Measurements from ENCODE around the gene MRPL46. TPM values are rescaled to one million over a fixed set of nuclear protein-coding genes. Genes with fewer than 3 reads are reported as not detected.

The MRPL46 gene
- total RNA-seq, 3 donors from 2014 or later (not counting 1 experiment from before 2014, with no cell fraction given) = 9.8 to 11.0 (median 10.2) TPM

GRCh38 chr15:88467935-88468528 is 844 bp upstream of the MRPL46 start:
- H3K27me3 ChIP-seq (ENCODE audit: control insufficient read depth, insufficient read depth, low read length) = no peaks in the 10 kb centered on the region
- peak overlapping the region; percentile 91 for H3K27ac ChIP-seq (ENCODE audit: low read length)
- intact Hi-C loops (cut with micrococcal nuclease) = no loop called here
- H3K9me3 ChIP-seq (ENCODE audit: control insufficient read depth, insufficient read depth, low read length) = no peaks in the 10 kb centered on the region
- H3K36me3 Mint-ChIP-seq = peaks cover 9% of the 10 kb centered on the region
- H3K4me3 Mint-ChIP-seq = peak overlapping the region; percentile 91
- 5% methylated on average over 16 of the region's 17 CpGs for WGBS (ENCODE audit: insufficient coverage)
- ATAC-seq (no peak), DNase-seq (peak in 1 of 2 donors; percentile 25)
- peaks cover 23% of the 10 kb centered on the region for H3K36me3 ChIP-seq (ENCODE audit: control insufficient read depth, insufficient read depth, low read length)
- peak overlapping the region; percentile 78 for H3K4me3 ChIP-seq (ENCODE audit: low read length)
- peaks cover 16% of the 10 kb centered on the region for H3K4me1 ChIP-seq (ENCODE audit: control insufficient read depth, insufficient read depth, low read length)
- no peaks in the 10 kb centered on the region for H3K27me3 Mint-ChIP-seq (ENCODE audit: low read depth in 2 of 2)
- no peak for TF ChIP-seq CTCF (IDR thresholded peaks at IDR 0.05)
- H3K9me3 Mint-ChIP-seq = no peaks in the 10 kb centered on the region
- H3K27ac Mint-ChIP-seq = peak overlapping the region; percentile 91 to 92
- H3K4me1 Mint-ChIP-seq = peaks cover 26 to 34% of the 10 kb centered on the region in 2 donors

GRCh38 chr15:88465633-88466224 is 1.5 kb downstream of the MRPL46 start:
- Mint-ChIP-seq H3K4me3 (peak overlapping the region; percentile 17), H3K9me3 (no peaks in the 10 kb centered on the region), H3K36me3 (no peaks in the 10 kb centered on the region), H3K4me1 (peaks cover 26% of the 10 kb centered on the region in 2 donors), H3K27ac (peak overlapping the region in 1 of 2 donors; percentile 92), H3K27me3 (ENCODE audit: low read depth in 2 of 2) (no peaks in the 10 kb centered on the region)
- Histone ChIP-seq H3K9me3 (ENCODE audit: control insufficient read depth, insufficient read depth, low read length) (no peaks in the 10 kb centered on the region), H3K4me3 (ENCODE audit: low read length) (no peak overlapping the region), H3K4me1 (ENCODE audit: control insufficient read depth, insufficient read depth, low read length) (peaks cover 16% of the 10 kb centered on the region), H3K27ac (ENCODE audit: low read length) (no peak overlapping the region), H3K36me3 (ENCODE audit: control insufficient read depth, insufficient read depth, low read length) (peaks cover 36% of the 10 kb centered on the region), H3K27me3 (ENCODE audit: control insufficient read depth, insufficient read depth, low read length) (no peaks in the 10 kb centered on the region)
- intact Hi-C loops (cut with micrococcal nuclease) = no loop called here
- DNase-seq = no peak
- WGBS (ENCODE audit: insufficient coverage) = 91% methylated on average over 4 of the region's 4 CpGs
- no peak for TF ChIP-seq CTCF (IDR thresholded peaks at IDR 0.05)
- ATAC-seq = no peak

GRCh38 chr15:88463870-88464532 is 3.2 kb downstream of the MRPL46 start:
- no peak for TF ChIP-seq CTCF (IDR thresholded peaks at IDR 0.05)
- H3K9me3 Mint-ChIP-seq = no peaks in the 10 kb centered on the region
- H3K27ac ChIP-seq (ENCODE audit: low read length) = no peak overlapping the region
- ATAC-seq (no peak), DNase-seq (no peak)
- no peaks in the 10 kb centered on the region for H3K27me3 Mint-ChIP-seq (ENCODE audit: low read depth in 2 of 2)
- H3K9me3 ChIP-seq (ENCODE audit: control insufficient read depth, insufficient read depth, low read length) = no peaks in the 10 kb centered on the region
- H3K4me3 ChIP-seq (ENCODE audit: low read length) = no peak overlapping the region
- WGBS (ENCODE audit: insufficient coverage) = 78% methylated on average over 2 of the region's 2 CpGs
- no peak overlapping the region for H3K27ac Mint-ChIP-seq
- H3K36me3 Mint-ChIP-seq = no peaks in the 10 kb centered on the region
- peaks cover 26% of the 10 kb centered on the region in 2 donors for H3K4me1 Mint-ChIP-seq
- no peaks in the 10 kb centered on the region for H3K27me3 ChIP-seq (ENCODE audit: control insufficient read depth, insufficient read depth, low read length)
- intact Hi-C loops (cut with micrococcal nuclease) = no loop called here
- no peak overlapping the region for H3K4me3 Mint-ChIP-seq
- peaks cover 50% of the 10 kb centered on the region for H3K36me3 ChIP-seq (ENCODE audit: control insufficient read depth, insufficient read depth, low read length)
- H3K4me1 ChIP-seq (ENCODE audit: control insufficient read depth, insufficient read depth, low read length) = peaks cover 16% of the 10 kb centered on the region
